Suprapubic skin (tissue), 4 donors: ENCODE data around the gene GATA6.

Experiments
- EP300 ChIP-seq: sonication (generic); formaldehyde crosslinking; IDR thresholded peaks from one replicate; pipeline ENCODE4 v1.6.1; 2017; ENCODE audit warnings: antibody characterized with exemption
- POLR2A ChIP-seq, 2 donors: fragments of 450-650 bp; IDR thresholded peaks; one replicate each; pipeline ENCODE4 v1.6.1; 2017; ENCODE audit warnings: antibody characterized with exemption in 2 of 2, mild to moderate bottlenecking in 2 of 2, moderate library complexity in 2 of 2
- POLR2AphosphoS5 ChIP-seq, 3 donors: sonication (generic); formaldehyde crosslinking; IDR thresholded peaks; one replicate each; pipeline ENCODE4 v1.6.1; 2017; ENCODE audit warnings: antibody characterized with exemption in 3 of 3
- TF ChIP-seq, protein P1 (sequence below), 2 donors: fragments of 200-600 bp in 1 of 2; fragments of 450-650 bp in 1 of 2; sonication (generic) in 1 of 2; IDR thresholded peaks; one replicate each; pipeline ENCODE4 v1.5.1; 2016 to 2019; ENCODE audit warnings: antibody characterized with exemption in 2 of 2, mild to moderate bottlenecking in 1 of 2, moderate library complexity in 1 of 2

DNA sequence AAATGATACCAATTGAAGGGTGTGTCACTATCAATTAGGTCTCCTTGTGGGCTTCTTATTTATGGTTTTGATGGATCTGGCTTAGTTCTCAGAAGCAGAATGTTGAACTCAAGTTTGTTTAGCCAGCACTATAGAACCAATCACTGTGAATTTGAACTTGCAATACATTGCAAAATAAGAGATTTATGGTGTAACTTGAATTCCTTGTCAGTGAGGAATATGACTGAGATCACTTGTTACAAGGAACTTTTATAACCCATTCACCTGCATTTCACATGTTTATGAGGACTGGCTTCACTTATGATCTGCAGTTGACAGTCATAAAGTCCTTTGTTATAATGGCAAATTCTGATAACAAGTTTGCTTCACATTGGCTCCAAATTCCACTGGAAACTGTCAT is 9.8 kb downstream of the GATA6 start:
- no peak for TF ChIP-seq EP300
- TF ChIP-seq, protein P1, sequence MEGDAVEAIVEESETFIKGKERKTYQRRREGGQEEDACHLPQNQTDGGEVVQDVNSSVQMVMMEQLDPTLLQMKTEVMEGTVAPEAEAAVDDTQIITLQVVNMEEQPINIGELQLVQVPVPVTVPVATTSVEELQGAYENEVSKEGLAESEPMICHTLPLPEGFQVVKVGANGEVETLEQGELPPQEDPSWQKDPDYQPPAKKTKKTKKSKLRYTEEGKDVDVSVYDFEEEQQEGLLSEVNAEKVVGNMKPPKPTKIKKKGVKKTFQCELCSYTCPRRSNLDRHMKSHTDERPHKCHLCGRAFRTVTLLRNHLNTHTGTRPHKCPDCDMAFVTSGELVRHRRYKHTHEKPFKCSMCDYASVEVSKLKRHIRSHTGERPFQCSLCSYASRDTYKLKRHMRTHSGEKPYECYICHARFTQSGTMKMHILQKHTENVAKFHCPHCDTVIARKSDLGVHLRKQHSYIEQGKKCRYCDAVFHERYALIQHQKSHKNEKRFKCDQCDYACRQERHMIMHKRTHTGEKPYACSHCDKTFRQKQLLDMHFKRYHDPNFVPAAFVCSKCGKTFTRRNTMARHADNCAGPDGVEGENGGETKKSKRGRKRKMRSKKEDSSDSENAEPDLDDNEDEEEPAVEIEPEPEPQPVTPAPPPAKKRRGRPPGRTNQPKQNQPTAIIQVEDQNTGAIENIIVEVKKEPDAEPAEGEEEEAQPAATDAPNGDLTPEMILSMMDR (IDR thresholded peaks at IDR 0.05): no peak
- no peak for TF ChIP-seq POLR2AphosphoS5 (IDR thresholded peaks at IDR 0.05)
- no peak for TF ChIP-seq POLR2A (IDR thresholded peaks at IDR 0.05)
